Measurements from ENCODE around the gene HMGCS2. TPM values are rescaled to one million over a fixed set of nuclear protein-coding genes. Genes with fewer than 3 reads are reported as not detected.

Gene HMGCS2
- total RNA-seq, 4 donors from 2014 or later = 10.9 to 1,165 (median 71.0) TPM

- Histone ChIP-seq H3K9me3 (peaks cover 0 to 9% (median 4%) of the 10 kb centered on the region in 4 donors), H3K27me3 (no peaks in the 10 kb centered on the region), H3K4me3 (no peak overlapping the region), H3K36me3 (no peaks in the 10 kb centered on the region), H3K4me1 (no peaks in the 10 kb centered on the region), H3K27ac (no peak overlapping the region)
- TF ChIP-seq POLR2A (IDR thresholded peaks at IDR 0.05) (no peak), CTCF (IDR thresholded peaks at IDR 0.05) (no peak)
- DNase-seq = no peak
These were observed 64.8 kb downstream of the HMGCS2 start for GRCh38 chr1:119703666-119704450.

- DNase-seq = no peak
- peaks cover 0 to 9% (median 4%) of the 10 kb centered on the region in 4 donors for H3K9me3 ChIP-seq
- H3K36me3 ChIP-seq = no peaks in the 10 kb centered on the region
- H3K27ac ChIP-seq = no peak overlapping the region
- no peak overlapping the region for H3K4me3 ChIP-seq
- no peaks in the 10 kb centered on the region for H3K27me3 ChIP-seq
- H3K4me1 ChIP-seq = no peaks in the 10 kb centered on the region
- no peak for TF ChIP-seq CTCF (IDR thresholded peaks at IDR 0.05)
- TF ChIP-seq POLR2A (IDR thresholded peaks at IDR 0.05) = no peak
These were observed 66.3 kb downstream of the HMGCS2 start for GRCh38 chr1:119702384-119702783.

- DNase-seq = no peak
- H3K4me1 ChIP-seq = no peaks in the 10 kb centered on the region
- H3K9me3 ChIP-seq = peaks cover 0 to 9% (median 4%) of the 10 kb centered on the region in 4 donors
- no peak overlapping the region for H3K27ac ChIP-seq
- H3K36me3 ChIP-seq = no peaks in the 10 kb centered on the region
- TF ChIP-seq POLR2A (IDR thresholded peaks at IDR 0.05) (no peak), CTCF (IDR thresholded peaks at IDR 0.05) (no peak)
- no peaks in the 10 kb centered on the region for H3K27me3 ChIP-seq
- H3K4me3 ChIP-seq = no peak overlapping the region
These were observed 67.0 kb downstream of the HMGCS2 start for GRCh38 chr1:119701659-119702058.

GRCh38 chr1:119700326-119700725 lies 68.4 kb downstream of the HMGCS2 start:
- H3K36me3 ChIP-seq = no peaks in the 10 kb centered on the region
- no peak for TF ChIP-seq POLR2A (IDR thresholded peaks at IDR 0.05)
- no peak for TF ChIP-seq CTCF (IDR thresholded peaks at IDR 0.05)
- no peak for DNase-seq
- no peak overlapping the region for H3K4me3 ChIP-seq
- peaks cover 0 to 9% (median 4%) of the 10 kb centered on the region in 4 donors for H3K9me3 ChIP-seq
- H3K27ac ChIP-seq = no peak overlapping the region
- no peaks in the 10 kb centered on the region for H3K4me1 ChIP-seq
- no peaks in the 10 kb centered on the region for H3K27me3 ChIP-seq

Other genes with a start within 250 kb of the HMGCS2 start
- 1 to 10 TPM; 4.4 to 6.3 (median 5.0) TPM for gene ZNF697, start 120.6 kb downstream of the HMGCS2 start, total RNA-seq
- gene PHGDH, start 57.0 kb downstream of the HMGCS2 start, total RNA-seq = 10 to 100 TPM in 1 of 4 donors, 1 to 10 TPM in 3; 2.8 to 19.0 (median 4.3) TPM
- gene REG4, start 42.6 kb upstream of the HMGCS2 start, total RNA-seq = 100 to 1,000 TPM in 3 of 4 donors, 10 to 100 TPM in 1; 27.2 to 559 (median 132) TPM
- not detected for gene ADAM30, start 127.6 kb upstream of the HMGCS2 start, total RNA-seq